HCT116 (cell line): ENCODE results near the gene ARSG. TPM values are rescaled to one million over a fixed set of nuclear protein-coding genes. Genes with fewer than 3 reads are reported as not detected.

Source experiments
- ATAC-seq: fragments of 200-7000 bp; cut with Tn5 transposase; 2 replicates; pipeline ENCODE4 v1.9.1; 2020; ENCODE audit warnings: mild to moderate bottlenecking, moderate library complexity
- BruUV-seq: library from RNA; stranded (reverse); fragments of 400-500 nt; replicated peaks from 2 replicates; lab custom pipeline; 2021; lab: Mats Ljungman, UMichigan
- CTCF ChIA-PET: fragments of 300-600 bp; sonication (Branson Sonifier 250); formaldehyde crosslinking; loops from one replicate; lab custom pipeline; 2021; ENCODE audit warnings: antibody characterized with exemption; lab: Charles Lee
- POLR2A ChIA-PET: fragments of 300-600, 350-600 bp; sonication (Branson Sonifier 250); formaldehyde crosslinking; loops from one replicate; lab custom pipeline; 2021; ENCODE audit warnings: antibody characterized with exemption; lab: Charles Lee
- RAD21 ChIA-PET, 2 experiments: fragments of 300-600 bp; sonication (Branson Sonifier 250); formaldehyde crosslinking; loops; one replicate each; lab custom pipeline; 2023; ENCODE audit warnings: low total read pairs in 2 of 2; ENCODE audit not compliant: uncharacterized antibody in 2 of 2, unreplicated experiment in 2 of 2, low non-redundant PET in 1 of 2; lab: Charles Lee
- DNase-seq: peaks from one replicate; pipeline ENCODE4 v3.0.0-alpha.2; 2010; ENCODE audit warnings: low read depth, low spot score
- H2AFZ ChIP-seq: fragments of 200-600 bp; shearing (Covaris generic), sonication (generic); 2 replicates; pipeline ENCODE4 v1.6.1; 2017; ENCODE audit warnings: low read depth, mixed run types, mixed read lengths, antibody characterized with exemption, low read length; ENCODE audit not compliant: poor library complexity, severe bottlenecking
- H3K27ac ChIP-seq: 2 replicates; pipeline ENCODE4 v1.5.1; 2012; ENCODE audit warnings: low read depth, low read length
- H3K27me3 ChIP-seq: fragments of 200-600 bp; sonication (generic); 2 replicates; pipeline ENCODE4 v1.6.1; 2016; ENCODE audit warnings: mixed run types, low read length, mixed read lengths; ENCODE audit not compliant: insufficient read depth
- H3K36me3 ChIP-seq, 2 experiments: fragments of 200-500 bp in 1 of 2; fragments of 200-600 bp in 1 of 2; sonication (Bioruptor generic) in 1 of 2; sonication (generic) in 1 of 2; 2 replicates each; pipeline versions ENCODE4 v1.5.1 to v1.6.1; 2014 to 2016; ENCODE audit warnings: low read length in 2 of 2, inconsistent platforms in 1 of 2, mixed read lengths in 1 of 2, mixed run types in 1 of 2; ENCODE audit not compliant: insufficient read depth in 2 of 2, control insufficient read depth in 1 of 2
- H3K4me1 ChIP-seq, 2 experiments: fragments of 200-600 bp in 1 of 2; sonication (generic) in 1 of 2; 2 replicates each; pipeline versions ENCODE4 v1.5.1 to v1.6.1; 2012 to 2017; ENCODE audit warnings: low read length in 2 of 2, inconsistent platforms in 1 of 2, mild to moderate bottlenecking in 1 of 2, mixed read lengths in 1 of 2, mixed run types in 1 of 2, moderate library complexity in 1 of 2; ENCODE audit not compliant: insufficient read depth in 2 of 2, control insufficient read depth in 1 of 2
- H3K4me2 ChIP-seq: fragments of 200-600 bp; sonication (generic); 2 replicates; pipeline ENCODE4 v1.6.1; 2017; ENCODE audit warnings: mixed run types, low read length, mixed read lengths
- H3K4me3 ChIP-seq, 2 experiments: fragments of 200-600 bp in 1 of 2; sonication (generic) in 1 of 2; replicated peaks in 1 of 2; 2 replicates each; pipeline ENCODE4 v1.5.1; 2011 to 2016; ENCODE audit warnings: low read length in 2 of 2, control low read depth in 1 of 2, low read depth in 1 of 2, mild to moderate bottlenecking in 1 of 2, mixed read lengths in 1 of 2, mixed run types in 1 of 2
- H3K79me2 ChIP-seq: fragments of 200-600 bp; sonication (generic); 2 replicates; pipeline ENCODE4 v1.6.1; 2017; ENCODE audit warnings: mild to moderate bottlenecking, mixed run types, low read length, moderate library complexity, mixed read lengths; ENCODE audit not compliant: insufficient read depth
- H3K9ac ChIP-seq: fragments of 200-600 bp; sonication (generic); 2 replicates; pipeline ENCODE4 v1.6.1; 2016; ENCODE audit warnings: low read length, mixed read lengths
- H3K9me2 ChIP-seq: fragments of 200-600 bp; sonication (generic), shearing (Covaris generic); 2 replicates; pipeline ENCODE4 v1.6.1; 2017; ENCODE audit warnings: mixed run types, mild to moderate bottlenecking, moderate library complexity; ENCODE audit not compliant: insufficient read depth
- H3K9me3 ChIP-seq, 2 experiments: fragments of 200-500 bp in 1 of 2; fragments of 200-600 bp in 1 of 2; sonication (Bioruptor generic) in 1 of 2; sonication (generic) in 1 of 2; 2 replicates each; pipeline ENCODE4 v1.6.1; 2014 to 2017; ENCODE audit warnings: low read length in 2 of 2, mixed read lengths in 2 of 2, inconsistent platforms in 1 of 2, low read depth in 1 of 2, mild to moderate bottlenecking in 1 of 2, mixed run types in 1 of 2, moderate library complexity in 1 of 2; ENCODE audit not compliant: control insufficient read depth in 1 of 2, insufficient read depth in 1 of 2
- H4K20me1 ChIP-seq: fragments of 200-600 bp; sonication (generic), shearing (Covaris generic); 2 replicates; pipeline ENCODE4 v1.6.1; 2017; ENCODE audit warnings: mixed run types, mild to moderate bottlenecking, moderate library complexity; ENCODE audit not compliant: insufficient read depth
- JUND ChIP-seq: IDR thresholded peaks from 2 replicates; pipeline ENCODE4 v1.6.1; 2012
- SIN3A ChIP-seq: IDR thresholded peaks from 2 replicates; pipeline ENCODE4 v1.6.1; 2012; ENCODE audit warnings: low read depth
- ZFX ChIP-seq: fragments of 450-650 bp; IDR thresholded peaks from 2 replicates; pipeline ENCODE4 v1.6.1; 2017
- intact Hi-C: fragments of 100-400 bp; cut with micrococcal nuclease; formaldehyde crosslinking; loops from 2 replicates; pipeline ENCODE4 v1.10.0; 2022
- total RNA-seq: library from RNA; stranded (reverse); gene quantifications from one replicate; pipeline ENCODE4 v1.2.1, GENCODE V29; 2021; ENCODE audit not compliant: unreplicated experiment
- TF ChIP-seq, protein P1 (sequence below), 3 experiments: fragments of 200-600 bp in 1 of 3; sonication (generic) in 1 of 3; IDR thresholded peaks in 2 of 3; conservative IDR thresholded peaks in 1 of 3; 2 replicates each; pipeline ENCODE4 v1.5.1; 2012 to 2017; ENCODE audit warnings: low read depth in 2 of 3, low read length in 2 of 3, antibody characterized with exemption in 1 of 3, borderline replicate concordance in 1 of 3, control low read depth in 1 of 3, mild to moderate bottlenecking in 1 of 3, mixed read lengths in 1 of 3, mixed run types in 1 of 3, moderate library complexity in 1 of 3; ENCODE audit not compliant: insufficient read depth in 1 of 3

The ARSG gene
- total RNA-seq, 1 experiment from 2014 or later: 17.1 TPM

DNA sequence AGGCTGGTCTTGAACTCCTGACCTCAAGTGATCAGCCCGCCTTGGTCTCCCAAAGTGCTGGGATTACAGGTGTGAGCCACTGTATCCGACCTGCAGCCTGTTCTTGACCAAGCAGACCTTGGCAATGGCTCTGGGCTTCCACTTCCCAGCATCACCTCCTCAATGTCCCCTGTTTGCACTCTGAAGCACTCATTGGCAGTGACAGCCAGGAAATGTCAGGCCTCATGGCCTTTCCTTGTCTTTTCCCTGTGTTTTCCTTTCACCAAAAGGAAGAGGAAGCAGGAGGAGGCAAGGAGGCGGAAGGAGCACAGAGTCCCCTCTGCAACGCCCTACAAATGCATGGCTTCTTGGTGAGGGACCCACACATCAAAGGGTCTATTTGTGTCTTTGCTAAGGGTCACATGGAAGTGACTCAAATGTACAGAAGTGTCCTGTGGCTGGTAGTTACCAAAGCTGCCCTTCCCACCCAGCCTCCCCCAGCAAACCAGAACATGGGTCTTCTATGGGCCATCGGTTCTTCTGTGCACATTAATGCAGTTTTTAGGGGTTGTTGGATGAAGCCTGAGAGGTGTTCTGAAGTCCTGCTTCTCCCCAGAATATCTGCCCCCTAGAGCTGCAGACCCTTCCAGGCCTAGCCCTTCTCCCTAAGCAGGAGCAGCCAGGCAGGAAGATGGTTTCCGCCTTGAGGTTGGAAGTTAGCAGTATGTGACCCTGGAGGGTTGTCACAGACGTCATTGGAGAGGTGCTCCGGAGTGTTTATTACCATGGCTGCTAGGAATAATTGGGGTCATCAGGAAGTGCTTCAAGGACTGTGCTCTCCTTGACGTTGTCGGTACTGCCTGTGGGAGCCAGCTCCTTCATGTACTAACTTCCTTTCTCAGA, 105.2 kb downstream of the ARSG start:
- Histone ChIP-seq H3K27ac (peak overlapping the region; percentile 2; the same call in 1 of the 2 replicates), H3K9me3 (no peaks in the 10 kb centered on the region; a peak in 1 of 4 replicates), H3K27me3 (no peaks in the 10 kb centered on the region), H3K9ac (no peak overlapping the region), H3K4me2 (no peak overlapping the region), H3K4me1 (peaks cover 27 to 35% of the 10 kb centered on the region in 2 experiments), H3K79me2 (no peaks in the 10 kb centered on the region), H3K36me3 (no peaks in the 10 kb centered on the region), H3K4me3 (no peak overlapping the region), H2AFZ (no peak overlapping the region), H3K9me2 (no peaks in the 10 kb centered on the region), H4K20me1 (no peaks in the 10 kb centered on the region)
- no peak for DNase-seq
- RAD21 ChIA-PET: no interaction called here
- intact Hi-C loops: no loop called here
- no peak for ATAC-seq
- no TSS peak for BruUV-seq
- POLR2A ChIA-PET: interaction anchor here (0.6 kb wide), 1 partner anchor 313 kb away, joined by 3 read pairs; no protein-coding TSS in a partner anchor
- CTCF ChIA-PET: interaction anchor here (0.6 kb wide), 1 partner anchor 15 kb away, joined by 3 read pairs; no protein-coding TSS in a partner anchor
- TF ChIP-seq ZFX (0 out of 2 replicates have a peak, but pooled peaks have one; percentile 11), SIN3A (no peak)
- TF ChIP-seq, protein P1, sequence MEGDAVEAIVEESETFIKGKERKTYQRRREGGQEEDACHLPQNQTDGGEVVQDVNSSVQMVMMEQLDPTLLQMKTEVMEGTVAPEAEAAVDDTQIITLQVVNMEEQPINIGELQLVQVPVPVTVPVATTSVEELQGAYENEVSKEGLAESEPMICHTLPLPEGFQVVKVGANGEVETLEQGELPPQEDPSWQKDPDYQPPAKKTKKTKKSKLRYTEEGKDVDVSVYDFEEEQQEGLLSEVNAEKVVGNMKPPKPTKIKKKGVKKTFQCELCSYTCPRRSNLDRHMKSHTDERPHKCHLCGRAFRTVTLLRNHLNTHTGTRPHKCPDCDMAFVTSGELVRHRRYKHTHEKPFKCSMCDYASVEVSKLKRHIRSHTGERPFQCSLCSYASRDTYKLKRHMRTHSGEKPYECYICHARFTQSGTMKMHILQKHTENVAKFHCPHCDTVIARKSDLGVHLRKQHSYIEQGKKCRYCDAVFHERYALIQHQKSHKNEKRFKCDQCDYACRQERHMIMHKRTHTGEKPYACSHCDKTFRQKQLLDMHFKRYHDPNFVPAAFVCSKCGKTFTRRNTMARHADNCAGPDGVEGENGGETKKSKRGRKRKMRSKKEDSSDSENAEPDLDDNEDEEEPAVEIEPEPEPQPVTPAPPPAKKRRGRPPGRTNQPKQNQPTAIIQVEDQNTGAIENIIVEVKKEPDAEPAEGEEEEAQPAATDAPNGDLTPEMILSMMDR (IDR thresholded peaks at IDR 0.05 in 2 of 3, conservative IDR thresholded peaks at IDR 0.05 in 1 of 3; ENCODE audit: borderline replicate concordance in 1 of 3, insufficient read depth in 1 of 3, low read depth in 2 of 3, low read length in 2 of 3): no peak

DNA sequence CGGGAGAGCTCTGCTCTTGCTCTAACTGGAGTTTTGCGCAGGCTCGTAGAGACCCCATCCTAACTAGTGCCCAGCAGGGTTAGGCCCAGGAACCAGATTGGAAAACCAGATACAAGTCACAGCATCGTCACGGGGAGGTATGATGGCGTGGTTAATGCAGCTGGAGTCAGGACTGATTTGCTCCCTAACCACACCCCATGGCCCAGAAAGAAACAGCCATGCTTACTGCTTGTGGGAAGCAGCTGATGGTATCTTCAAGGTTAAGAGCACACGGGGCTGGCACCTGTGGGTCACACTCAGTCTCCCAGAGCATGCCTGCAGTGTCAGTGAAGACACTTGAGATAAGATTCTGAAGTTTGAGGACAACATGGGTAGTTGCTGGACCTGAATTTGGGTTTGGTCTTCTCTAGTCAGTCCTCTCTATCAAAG, 105.8 kb downstream of the ARSG start:
- Histone ChIP-seq H3K79me2 (no peaks in the 10 kb centered on the region), H3K27me3 (no peaks in the 10 kb centered on the region), H3K4me1 (peaks cover 27 to 35% of the 10 kb centered on the region in 2 experiments), H4K20me1 (no peaks in the 10 kb centered on the region), H3K9me3 (no peaks in the 10 kb centered on the region; a peak in 1 of 4 replicates), H3K27ac (peak overlapping the region; percentile 2; the same call in 1 of the 2 replicates), H2AFZ (no peak overlapping the region), H3K4me2 (no peak overlapping the region), H3K9ac (no peak overlapping the region), H3K36me3 (no peaks in the 10 kb centered on the region), H3K9me2 (no peaks in the 10 kb centered on the region), H3K4me3 (no peak overlapping the region)
- ChIA-PET CTCF (interaction anchor here (0.6 to 2.5 kb wide), 2 partner anchors 16 to 149 kb away, joined by 3 to 9 read pairs; partner anchors contain the start of gene AMZ2), RAD21 (no interaction called here), POLR2A (no interaction called here)
- no peak for TF ChIP-seq JUND
- intact Hi-C loops: no loop called here
- ATAC-seq (no peak), DNase-seq (no peak)
- no TSS peak for BruUV-seq
